HG03103 (cell line): ENCODE measurements around the gene CCDC88B.

Experiments
- ATAC-seq: cut with Tn5 transposase; IDR thresholded peaks from one replicate; pipeline ENCODE4 v1.9.1; 2021; ENCODE audit warnings: low read depth; ENCODE audit not compliant: unreplicated experiment

CCDC88B gene

GRCh38 chr11:64378335-64378880 is 38.4 kb downstream of the CCDC88B start:
- no peak for ATAC-seq

- no peak for ATAC-seq
Observed at GRCh38 chr11:64379160-64379559, 39.2 kb downstream of the CCDC88B start.

GRCh38 chr11:64379817-64380709 is 40.1 kb downstream of the CCDC88B start:
- ATAC-seq = no peak

DNA sequence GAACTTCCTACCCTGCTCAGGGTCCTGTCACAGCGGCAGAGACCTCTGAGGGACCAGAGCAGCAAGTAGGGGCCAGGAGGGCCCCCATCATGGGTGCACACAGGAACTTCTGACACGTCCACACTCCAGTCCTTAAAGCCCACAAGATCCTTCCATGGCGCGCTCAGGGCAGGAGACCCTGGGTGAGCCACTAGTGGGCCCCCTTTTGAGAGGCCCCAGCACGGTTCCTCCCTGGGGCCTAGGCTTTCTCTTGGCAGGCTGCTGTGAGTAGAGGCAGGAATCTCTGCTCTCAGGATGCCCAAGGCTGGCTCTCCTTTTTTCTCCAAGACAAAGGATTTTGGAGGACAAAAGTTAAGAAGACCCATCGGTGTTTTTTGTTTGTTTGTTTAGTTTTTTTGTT is 41.3 kb downstream of the CCDC88B start:
- no peak for ATAC-seq

DNA sequence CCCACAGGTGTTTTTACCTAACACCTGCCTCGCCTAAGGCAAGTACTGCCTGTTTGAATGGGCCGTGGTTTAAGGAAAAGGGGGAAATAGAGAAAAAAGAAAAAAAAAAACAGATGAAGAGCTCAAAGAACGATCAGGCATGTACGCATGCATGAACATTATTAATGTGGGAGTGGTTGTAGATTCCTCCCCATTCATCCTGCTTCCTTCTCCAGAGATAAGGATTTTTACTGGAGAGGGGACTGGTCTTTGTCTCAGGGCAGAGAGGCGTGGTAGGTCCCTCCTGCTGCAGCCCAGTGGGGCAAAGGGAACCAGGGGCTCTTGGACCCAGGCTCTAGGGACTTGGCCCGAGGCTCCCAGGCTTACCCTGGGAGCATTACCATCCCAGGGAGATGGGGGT is 42.0 kb downstream of the CCDC88B start:
- ATAC-seq = no peak

DNA sequence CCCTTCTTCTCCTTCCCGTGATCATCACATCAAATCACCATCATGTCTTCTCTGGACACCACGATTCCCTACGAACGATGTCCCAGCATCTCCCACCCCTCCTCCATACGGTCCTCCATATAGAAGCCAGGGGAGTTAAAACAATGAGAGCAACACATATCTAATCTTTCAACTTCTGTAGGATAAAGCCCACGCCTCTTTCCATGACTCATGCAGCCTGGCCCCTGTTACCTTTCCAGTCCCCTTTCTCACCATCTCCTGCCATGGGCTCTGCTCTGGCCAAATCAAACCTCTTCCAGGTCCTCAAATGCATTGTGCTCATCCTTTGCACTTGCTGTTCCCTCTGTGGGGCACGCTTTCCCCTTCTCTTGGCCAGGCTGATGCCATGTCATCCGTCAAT is 42.6 kb downstream of the CCDC88B start:
- ATAC-seq = no peak

GRCh38 chr11:64383580-64383979 is 43.6 kb downstream of the CCDC88B start:
- no peak for ATAC-seq

- ATAC-seq = no peak
Observed at GRCh38 chr11:64384028-64384737, 44.2 kb downstream of the CCDC88B start.

DNA sequence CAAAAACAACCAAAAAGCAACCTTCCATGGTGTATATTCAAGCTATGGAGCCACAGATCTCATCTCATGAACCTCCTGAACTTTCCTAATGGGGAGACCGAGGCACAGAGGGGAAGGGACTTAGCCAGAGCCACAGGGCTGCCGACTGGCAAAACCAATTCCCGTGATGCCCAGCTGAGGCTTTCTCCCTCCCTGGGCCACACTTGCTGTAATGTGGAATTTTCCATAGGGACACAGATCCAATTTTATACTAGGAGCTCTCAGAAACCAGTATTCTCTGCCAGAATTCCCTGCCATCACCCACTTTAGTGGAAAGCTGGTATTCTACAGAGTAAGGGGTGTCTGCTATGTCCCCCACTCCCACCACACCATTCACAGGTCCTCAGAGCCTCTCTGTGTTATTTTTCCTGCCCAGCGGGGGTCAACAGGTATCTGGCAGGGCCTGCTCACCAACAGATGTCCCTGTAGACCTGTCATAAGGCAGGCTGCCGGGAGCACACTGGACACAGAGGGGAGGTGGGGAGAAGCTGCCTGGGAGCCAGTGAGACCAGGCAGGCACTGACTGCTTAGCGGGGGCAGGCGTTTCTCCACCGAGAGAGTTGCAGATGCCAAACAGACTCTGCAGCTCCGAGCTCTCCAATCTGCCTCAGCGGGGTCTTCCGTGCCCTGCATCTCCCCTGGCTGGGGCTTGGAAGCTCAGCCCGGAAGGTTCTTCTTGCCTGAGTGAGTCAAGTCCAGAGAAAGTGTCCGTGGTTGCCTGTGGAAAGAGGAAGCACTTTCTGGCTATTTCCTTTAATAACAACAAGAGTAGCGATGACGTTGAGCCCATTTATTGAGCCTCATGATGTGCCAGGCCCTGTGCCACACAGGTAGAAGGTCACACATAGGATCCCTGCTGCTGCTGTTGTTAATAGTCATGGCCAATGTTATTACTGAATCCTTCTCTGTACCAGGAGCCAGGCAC is 45.3 kb downstream of the CCDC88B start:
- ATAC-seq = no peak

DNA sequence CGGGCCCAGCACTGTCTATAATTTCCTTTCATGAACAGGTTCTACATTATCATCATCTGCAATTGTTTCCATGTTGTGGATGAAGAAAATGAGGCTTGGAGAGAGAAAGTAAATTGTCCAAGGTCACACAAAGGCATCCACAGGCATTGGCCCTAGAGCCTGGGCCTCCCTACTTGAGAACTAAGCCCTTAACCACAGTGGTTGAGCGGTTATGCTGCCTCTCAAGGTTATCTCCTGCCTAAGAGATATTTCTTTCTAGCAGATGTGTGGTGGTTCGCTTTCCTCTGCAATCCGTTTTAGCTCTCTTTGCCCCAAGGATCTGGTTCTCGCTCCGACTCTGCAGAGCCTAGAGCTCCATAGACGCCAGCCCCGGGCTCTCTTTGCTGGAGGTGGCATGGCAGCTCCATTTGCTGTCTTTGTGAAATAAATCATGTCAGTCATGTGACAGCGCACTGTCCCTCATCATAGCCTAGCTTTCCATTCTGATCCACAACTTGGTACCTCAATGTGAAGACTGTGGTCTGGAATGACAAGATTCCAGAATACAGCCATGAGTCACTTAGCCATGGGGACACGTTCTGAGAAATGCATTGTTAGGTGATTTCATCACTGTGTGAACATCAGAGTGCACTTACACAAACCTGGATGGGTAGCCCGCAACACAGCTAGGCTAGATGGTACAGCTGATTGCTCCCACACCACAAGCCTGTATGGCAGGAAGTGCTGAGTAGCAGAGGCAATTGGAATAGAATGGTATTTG is 46.1 kb downstream of the CCDC88B start:
- ATAC-seq = no peak

DNA sequence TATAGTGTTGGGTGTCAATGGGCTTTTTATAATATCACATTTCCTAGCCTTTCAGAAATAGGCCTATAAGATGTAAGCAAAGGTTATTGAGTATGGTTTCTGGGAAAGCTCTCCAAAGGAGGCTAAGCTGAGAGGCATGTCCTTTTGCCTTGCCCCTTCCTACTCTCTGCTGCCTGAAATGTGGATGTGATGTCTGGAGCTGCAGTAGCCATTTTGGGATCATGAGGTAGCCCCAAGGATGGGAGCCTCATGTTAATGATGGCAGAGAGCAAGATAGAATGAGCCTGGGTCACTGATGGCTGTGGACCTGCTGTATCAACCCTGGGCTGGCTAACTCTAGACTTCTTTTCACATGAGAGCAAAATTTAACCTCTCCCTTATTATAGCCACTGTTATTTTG is 47.9 kb downstream of the CCDC88B start:
- no peak for ATAC-seq

DNA sequence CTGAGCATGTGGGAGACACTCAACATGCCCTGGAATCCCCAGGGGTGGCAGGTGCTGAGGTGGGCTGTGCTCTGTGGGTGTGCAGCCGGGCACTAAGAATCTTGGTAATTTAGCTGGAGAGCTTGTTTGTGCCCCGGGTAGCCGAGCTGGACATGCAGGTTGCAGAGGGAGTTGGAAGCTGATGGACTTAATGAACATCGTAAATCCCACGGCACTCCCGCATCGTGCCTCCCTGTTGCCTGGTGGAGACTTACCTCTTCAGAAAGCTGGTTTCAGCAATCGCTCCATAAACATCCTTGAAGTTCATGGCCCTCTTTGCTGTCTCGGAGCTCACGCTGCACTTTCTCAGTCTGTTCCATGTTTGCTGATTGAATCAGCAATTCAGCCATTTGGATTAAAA is 48.9 kb downstream of the CCDC88B start:
- ATAC-seq = no peak

- ATAC-seq = no peak
Observed at GRCh38 chr11:64389851-64390250, 49.8 kb downstream of the CCDC88B start.

DNA sequence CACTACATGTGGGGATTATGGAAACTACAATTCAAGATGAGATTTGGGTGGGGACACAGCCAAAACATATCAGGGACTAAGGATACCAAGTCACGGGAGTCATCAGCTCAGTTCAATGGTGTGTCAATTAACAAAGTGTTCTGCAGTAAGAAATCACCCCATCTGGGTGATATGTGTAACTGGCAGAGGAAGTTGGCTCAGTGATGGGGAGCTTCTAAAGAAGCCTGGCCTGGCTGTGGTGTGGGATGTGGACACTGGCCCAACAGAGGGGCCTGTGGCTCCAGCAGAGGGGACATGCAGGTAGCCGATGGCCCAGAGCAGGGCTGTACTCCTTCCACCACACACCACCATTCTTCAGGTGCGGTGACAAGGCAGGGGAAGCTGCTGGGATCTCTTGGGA is 50.6 kb downstream of the CCDC88B start:
- ATAC-seq = no peak

DNA sequence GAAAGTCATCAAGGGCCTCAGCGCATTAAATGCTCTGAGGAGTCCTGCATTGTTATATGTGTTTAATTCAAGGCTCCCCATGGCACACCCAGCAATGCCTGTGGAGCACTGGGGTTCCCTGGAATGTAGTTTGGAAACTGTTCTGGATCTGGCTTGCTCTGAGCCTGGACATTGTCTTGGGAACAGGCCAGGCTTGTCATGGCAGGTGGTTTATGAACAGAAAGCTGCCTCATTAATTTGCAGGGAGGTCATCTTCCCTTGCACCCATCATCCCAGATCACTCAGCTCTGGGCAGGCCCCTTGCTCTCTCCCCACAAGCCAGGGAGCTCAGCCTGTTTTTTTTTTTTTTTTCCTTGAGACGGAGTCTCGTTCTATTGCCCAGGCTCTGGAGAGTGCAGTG is 51.8 kb downstream of the CCDC88B start:
- ATAC-seq = no peak

- no peak for ATAC-seq
Observed at GRCh38 chr11:64395545-64396078, 55.6 kb downstream of the CCDC88B start.

- ATAC-seq = no peak
Observed at GRCh38 chr11:64396079-64396591, 56.1 kb downstream of the CCDC88B start.

- no peak for ATAC-seq
Observed at GRCh38 chr11:64400102-64400501, 60.1 kb downstream of the CCDC88B start.

DNA sequence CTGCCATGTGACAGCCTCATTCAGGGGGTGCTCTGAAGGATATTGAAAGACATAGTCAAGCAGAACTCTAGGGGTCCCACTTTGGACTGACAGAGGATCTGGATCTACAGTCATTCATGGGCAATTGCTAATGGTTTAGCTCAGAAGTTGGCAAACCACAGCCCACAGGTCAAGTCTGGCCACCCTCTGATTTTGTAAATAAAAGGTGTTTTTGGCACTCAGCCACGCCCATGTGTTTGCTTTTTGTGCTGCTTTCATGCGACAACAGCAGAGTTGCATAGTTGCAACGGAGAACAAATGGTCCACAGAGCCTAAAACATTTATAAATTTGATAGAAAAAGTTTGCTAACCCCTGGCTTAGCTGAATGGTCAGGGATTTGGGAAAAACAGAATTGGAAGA is 60.7 kb downstream of the CCDC88B start:
- ATAC-seq = no peak
